Breast epithelium (tissue), 4 donors: ENCODE results near the gene STAC3. TPM values are rescaled to one million over a fixed set of nuclear protein-coding genes. Genes with fewer than 3 reads are reported as not detected.

ENCODE experiments used
- DNase-seq, 2 donors: peaks; one replicate each; pipeline ENCODE4 v3.0.0-alpha.2; 2019; ENCODE audit warnings: low spot score in 2 of 2
- H3K27ac ChIP-seq, 2 donors: fragments of 200-600 bp; sonication (generic) in 1 of 2; one replicate each; pipeline ENCODE4 v1.5.1; 2016 to 2019; ENCODE audit warnings: mild to moderate bottlenecking in 1 of 2
- H3K27me3 ChIP-seq, 2 donors: fragments of 200-600 bp; sonication (generic) in 1 of 2; one replicate each; pipeline versions ENCODE4 v1.5.1 to v1.6.0; 2017 to 2019; ENCODE audit warnings: control low read depth in 1 of 2, mild to moderate bottlenecking in 1 of 2
- H3K36me3 ChIP-seq: fragments of 200-600 bp; one replicate; pipeline ENCODE4 v1.5.1; 2019
- H3K4me1 ChIP-seq, 2 donors: fragments of 200-600 bp; sonication (generic); one replicate each; pipeline ENCODE4 v1.5.1; 2016 to 2019; ENCODE audit warnings: control low read depth in 1 of 2
- H3K4me3 ChIP-seq, 3 donors: fragments of 200-600 bp; sonication (generic); 1 replicate in 2 of 3; 2 replicates in 1 of 3; pipeline ENCODE4 v1.5.1; 2016 to 2019; ENCODE audit warnings: mild to moderate bottlenecking in 3 of 3, moderate library complexity in 2 of 3
- H3K9me3 ChIP-seq, 2 donors: fragments of 200-600 bp; sonication (generic) in 1 of 2; one replicate each; pipeline ENCODE4 v1.5.1; 2016 to 2019; ENCODE audit warnings: control low read depth in 1 of 2
- POLR2A ChIP-seq: fragments of 450-650 bp; IDR thresholded peaks from one replicate; pipeline ENCODE4 v1.6.1; 2016; ENCODE audit warnings: antibody characterized with exemption, mild to moderate bottlenecking, moderate library complexity
- POLR2AphosphoS5 ChIP-seq, 3 donors: sonication (generic); formaldehyde crosslinking; IDR thresholded peaks; one replicate each; pipeline ENCODE4 v1.6.1; 2017; ENCODE audit warnings: antibody characterized with exemption in 3 of 3
- intact Hi-C: fragments of 100-400 bp; cut with DNase I; formaldehyde crosslinking; loops from one replicate; pipeline ENCODE4 v1.15.1; 2023; ENCODE audit warnings: low total_unique reads
- total RNA-seq, 3 donors: library from RNA; depleted of rRNA; stranded (reverse); fragments of >200 nt; gene quantifications; one replicate each; pipeline ENCODE4 v1.1.0, GENCODE V29; 2016
- TF ChIP-seq, protein P1 (sequence below), 3 donors: fragments of 450-650 bp; IDR thresholded peaks; one replicate each; pipeline ENCODE4 v1.5.1; 2016 to 2017; ENCODE audit warnings: antibody characterized with exemption in 3 of 3, mild to moderate bottlenecking in 3 of 3, moderate library complexity in 3 of 3

Gene STAC3
- total RNA-seq, 3 donors from 2014 or later: 0.98 to 3.2 (median 1.6) TPM

DNA sequence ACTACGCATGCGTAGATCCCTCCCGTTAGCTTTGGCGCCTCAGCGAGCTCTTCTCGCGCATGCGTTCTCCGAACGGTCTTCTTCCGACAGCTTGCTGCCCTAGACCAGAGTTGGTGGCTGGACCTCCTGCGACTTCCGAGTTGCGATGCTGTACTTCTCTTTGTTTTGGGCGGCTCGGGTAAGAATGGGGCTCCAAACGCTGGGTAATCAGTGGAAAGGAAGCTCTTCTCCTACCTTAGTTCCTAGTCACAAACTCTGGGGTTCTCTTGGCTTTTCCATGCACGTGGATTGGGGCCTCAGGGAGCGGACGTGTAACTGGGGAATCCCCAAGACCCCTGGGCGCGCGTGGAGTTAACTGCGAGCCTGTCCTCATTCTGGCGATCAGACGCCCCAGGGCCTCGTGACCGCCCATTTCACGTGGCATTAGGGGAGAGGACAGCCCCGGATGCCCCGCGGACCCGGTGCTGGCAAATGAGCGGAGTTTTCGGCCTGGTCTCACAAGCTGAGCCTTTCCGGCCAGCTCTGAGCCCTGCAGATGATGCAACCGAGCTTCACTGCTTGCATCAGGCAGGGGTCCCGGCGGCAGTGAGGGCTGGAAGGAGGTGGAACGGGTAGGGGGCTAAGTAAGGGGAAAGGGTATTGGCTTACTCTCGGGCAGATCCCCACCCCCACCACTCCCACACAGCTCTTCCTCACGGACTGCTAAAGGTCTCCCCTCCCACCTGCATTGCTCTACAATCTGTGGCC lies 21.2 kb downstream of the STAC3 start, which contains the start of gene SHMT2:
TSS of gene SHMT2 (plus strand) at position 78 of the 747 bp plus-strand sequence. CDS start at position 146, 68 bp downstream.
- Histone ChIP-seq H3K4me3 (peak within 1 kb of the TSS; percentile 57 to 80 (median 66)), H3K36me3 (no peaks in the 10 kb centered on the region), H3K4me1 (peaks cover 0 to 4% of the 10 kb centered on the region in 2 donors), H3K27ac (peak within 1 kb of the TSS; percentile 73 to 78), H3K9me3 (no peaks in the 10 kb centered on the region), H3K27me3 (peaks cover 0 to 23% of the 10 kb centered on the region in 2 donors)
- DNase-seq: peak; percentile 85 to 87
- TF ChIP-seq, protein P1, sequence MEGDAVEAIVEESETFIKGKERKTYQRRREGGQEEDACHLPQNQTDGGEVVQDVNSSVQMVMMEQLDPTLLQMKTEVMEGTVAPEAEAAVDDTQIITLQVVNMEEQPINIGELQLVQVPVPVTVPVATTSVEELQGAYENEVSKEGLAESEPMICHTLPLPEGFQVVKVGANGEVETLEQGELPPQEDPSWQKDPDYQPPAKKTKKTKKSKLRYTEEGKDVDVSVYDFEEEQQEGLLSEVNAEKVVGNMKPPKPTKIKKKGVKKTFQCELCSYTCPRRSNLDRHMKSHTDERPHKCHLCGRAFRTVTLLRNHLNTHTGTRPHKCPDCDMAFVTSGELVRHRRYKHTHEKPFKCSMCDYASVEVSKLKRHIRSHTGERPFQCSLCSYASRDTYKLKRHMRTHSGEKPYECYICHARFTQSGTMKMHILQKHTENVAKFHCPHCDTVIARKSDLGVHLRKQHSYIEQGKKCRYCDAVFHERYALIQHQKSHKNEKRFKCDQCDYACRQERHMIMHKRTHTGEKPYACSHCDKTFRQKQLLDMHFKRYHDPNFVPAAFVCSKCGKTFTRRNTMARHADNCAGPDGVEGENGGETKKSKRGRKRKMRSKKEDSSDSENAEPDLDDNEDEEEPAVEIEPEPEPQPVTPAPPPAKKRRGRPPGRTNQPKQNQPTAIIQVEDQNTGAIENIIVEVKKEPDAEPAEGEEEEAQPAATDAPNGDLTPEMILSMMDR (IDR thresholded peaks at IDR 0.05): no peak
- no peak for TF ChIP-seq POLR2A
- TF ChIP-seq POLR2AphosphoS5 (IDR thresholded peaks at IDR 0.05): peak; percentile 15 to 67 (median 39)
- intact Hi-C loops: no loop called here

DNA sequence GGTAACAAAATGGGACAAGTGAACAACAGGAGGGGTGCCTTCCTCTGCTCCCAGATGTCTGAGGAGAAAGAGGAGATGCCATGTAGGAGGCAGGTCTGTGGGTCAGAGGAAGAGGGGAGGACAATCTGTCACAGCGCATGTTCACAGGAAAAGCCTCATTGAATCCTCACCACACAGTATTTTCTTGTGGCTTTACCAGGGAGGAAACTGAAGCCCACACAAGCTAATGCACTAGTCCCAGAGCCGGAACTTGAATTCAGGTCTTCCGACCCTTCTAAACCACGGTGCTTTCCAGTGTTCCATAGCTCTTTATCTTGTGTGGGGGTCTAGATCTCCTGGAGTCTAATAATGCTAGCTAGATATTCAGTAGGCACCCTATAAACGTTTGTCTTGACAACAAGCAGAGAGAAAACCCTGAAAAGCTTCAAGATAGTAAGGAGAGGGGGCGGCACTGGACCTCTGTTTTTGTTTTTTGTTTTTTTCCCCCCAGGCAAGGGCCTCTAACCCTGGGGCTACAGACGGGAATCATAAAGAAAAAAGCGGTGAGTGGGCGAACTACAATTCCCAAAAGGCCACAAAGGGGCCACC lies 21.8 kb downstream of the STAC3 start:
- DNase-seq: no peak
- Histone ChIP-seq H3K36me3 (no peaks in the 10 kb centered on the region), H3K4me3 (peak overlapping the region; percentile 57 to 80 (median 66)), H3K27ac (peak overlapping the region in 1 of 2 donors; percentile 73), H3K27me3 (peaks cover 0 to 30% of the 10 kb centered on the region in 2 donors), H3K4me1 (peaks cover 0 to 4% of the 10 kb centered on the region in 2 donors), H3K9me3 (no peaks in the 10 kb centered on the region)
- intact Hi-C loops: no loop called here
- no peak for TF ChIP-seq POLR2AphosphoS5 (IDR thresholded peaks at IDR 0.05)
- TF ChIP-seq POLR2A: no peak
- TF ChIP-seq, protein P1 (IDR thresholded peaks at IDR 0.05): peak; percentile 9 to 46 (median 26)

DNA sequence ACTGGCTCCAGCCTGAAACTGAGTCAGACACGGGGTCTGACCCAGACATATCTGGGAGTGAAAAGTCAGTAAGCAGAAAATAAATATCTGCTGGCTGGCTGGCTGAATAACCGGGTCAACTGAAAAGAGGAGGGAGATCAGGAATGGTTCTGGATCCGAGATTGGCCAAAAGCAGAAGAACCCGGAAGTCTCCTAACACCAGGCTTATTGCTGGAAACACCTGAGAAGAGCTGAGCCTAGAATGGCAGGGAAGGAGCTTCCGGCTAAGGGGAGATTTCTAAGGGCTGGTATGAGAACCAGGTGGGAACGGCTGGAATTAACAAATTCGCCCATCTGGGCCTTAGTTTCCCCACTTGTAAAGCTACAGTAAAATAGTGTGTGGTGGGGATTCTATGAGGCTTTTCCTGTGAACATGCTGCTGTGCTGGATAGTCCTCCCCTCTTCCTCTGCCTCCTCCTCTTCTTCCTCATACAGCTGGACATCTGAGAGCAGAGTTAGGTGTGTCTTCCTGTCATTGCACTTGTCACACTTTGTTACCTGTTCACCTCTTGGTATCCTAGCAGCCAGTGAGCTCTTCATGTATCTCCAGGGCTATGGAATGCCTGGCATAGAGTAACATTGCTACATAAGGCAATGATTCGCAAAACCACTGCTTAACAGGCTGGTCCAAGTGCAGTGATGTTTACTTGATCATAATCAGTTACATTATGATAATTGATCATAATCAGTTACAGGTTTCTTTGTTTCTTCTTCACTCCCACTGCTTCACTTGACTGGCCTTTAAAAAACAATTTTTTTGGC lies 23.5 kb downstream of the STAC3 start:
- peaks cover 0 to 4% of the 10 kb centered on the region in 2 donors for H3K4me1 ChIP-seq
- no peak overlapping the region for H3K27ac ChIP-seq
- no peaks in the 10 kb centered on the region for H3K9me3 ChIP-seq
- TF ChIP-seq POLR2AphosphoS5 (IDR thresholded peaks at IDR 0.05) (no peak), POLR2A (no peak)
- TF ChIP-seq, protein P1 (IDR thresholded peaks at IDR 0.05): no peak
- no peaks in the 10 kb centered on the region for H3K36me3 ChIP-seq
- DNase-seq: no peak
- intact Hi-C loops: no loop called here
- peaks cover 2 to 43% of the 10 kb centered on the region in 2 donors for H3K27me3 ChIP-seq
- peak overlapping the region in 2 of 3 donors; percentile 35 to 45 for H3K4me3 ChIP-seq

DNA sequence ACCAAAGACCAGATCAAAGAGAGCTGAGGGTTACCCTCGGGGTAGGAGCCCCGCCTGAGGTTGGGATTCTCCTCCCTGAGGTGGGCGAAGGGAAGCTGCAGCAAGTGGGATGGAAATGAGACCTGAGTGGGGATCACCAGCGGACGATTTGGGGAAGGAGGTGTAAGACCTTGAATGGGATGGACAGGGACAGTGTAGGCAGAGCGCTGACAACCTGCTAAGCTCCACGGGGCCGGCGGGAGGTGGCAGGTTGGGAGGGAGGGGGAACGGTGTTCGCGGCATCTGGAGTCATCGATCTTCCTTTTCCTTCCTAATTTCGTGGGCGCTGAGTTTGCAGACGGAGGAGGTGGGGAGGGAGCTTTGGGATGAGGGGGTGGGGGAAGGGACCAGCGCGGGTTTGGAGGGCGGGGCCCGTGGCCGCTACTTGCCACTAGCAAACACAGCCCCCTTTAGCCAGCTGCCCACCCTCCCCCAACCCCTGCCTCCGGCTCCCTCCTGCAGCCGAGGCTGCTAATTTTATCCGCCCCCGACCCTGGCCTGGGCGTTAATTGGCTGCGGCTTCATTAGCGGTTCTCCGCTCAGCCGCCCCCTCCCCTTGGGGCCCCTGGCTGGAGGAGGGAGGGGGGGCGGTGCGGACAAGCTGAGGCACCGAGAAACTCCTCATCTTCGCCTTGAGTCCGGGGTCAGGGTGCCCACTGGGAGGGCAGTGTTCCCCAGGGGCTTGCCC lies 24.2 kb downstream of the STAC3 start:
- H3K27me3 ChIP-seq: peaks cover 2 to 51% of the 10 kb centered on the region in 2 donors
- no peak for DNase-seq
- intact Hi-C loops: no loop called here

More for the DNA sequence above, 24.2 kb downstream of the STAC3 start:
- peaks cover 0 to 4% of the 10 kb centered on the region in 2 donors for H3K4me1 ChIP-seq
- no peaks in the 10 kb centered on the region for H3K36me3 ChIP-seq
- H3K4me3 ChIP-seq: peak overlapping the region in 2 of 3 donors; percentile 35 to 45
- no peak overlapping the region for H3K27ac ChIP-seq
- no peaks in the 10 kb centered on the region for H3K9me3 ChIP-seq
- TF ChIP-seq, protein P1 (IDR thresholded peaks at IDR 0.05): no peak
- no peak for TF ChIP-seq POLR2AphosphoS5 (IDR thresholded peaks at IDR 0.05)
- TF ChIP-seq POLR2A: no peak
